Caco-2 (cell line): Measurements from ENCODE around the gene MSMB. TPM values are rescaled to one million over a fixed set of nuclear protein-coding genes. Genes with fewer than 3 reads are reported as not detected.

Experiments used
- BruUV-seq: library from RNA; stranded (reverse); fragments of 400-500 nt; replicated peaks from 2 replicates; lab custom pipeline; 2021; lab: Mats Ljungman, UMichigan
- CTCF ChIA-PET: fragments of 300-600 bp; sonication (Branson Sonifier 250); formaldehyde crosslinking; loops from one replicate; lab custom pipeline; 2022; ENCODE audit warnings: antibody characterized with exemption; lab: Charles Lee
- POLR2A ChIA-PET: fragments of 300-600 bp; sonication (Branson Sonifier 250); formaldehyde crosslinking; loops from one replicate; lab custom pipeline; 2022; ENCODE audit warnings: antibody characterized with exemption; lab: Charles Lee
- DNase-seq, 2 experiments: peaks; one replicate each; pipeline versions ENCODE4 v3.0.0 to v3.0.0-alpha.2; 2020 to 2022
- H3K27me3 ChIP-seq: replicated peaks from 2 replicates; pipeline ENCODE4 v1.6.0; 2011; ENCODE audit warnings: low read length; ENCODE audit not compliant: control insufficient read depth, insufficient read depth
- H3K36me3 ChIP-seq: 2 replicates; pipeline ENCODE4 v1.5.1; 2011; ENCODE audit warnings: low read length; ENCODE audit not compliant: control insufficient read depth, insufficient read depth
- H3K4me1 ChIP-seq: fragments of 250-450 bp; sonication (Bioruptor Pico); 2 replicates; pipeline ENCODE4 v1.5.1; 2020; ENCODE audit warnings: mild to moderate bottlenecking
- H3K4me3 ChIP-seq: 2 replicates; pipeline ENCODE4 v1.5.1; 2011; ENCODE audit warnings: low read depth, mild to moderate bottlenecking, control low read depth, low read length
- H3K9me3 ChIP-seq: fragments of 250-450 bp; sonication (Bioruptor Pico); 2 replicates; pipeline ENCODE4 v1.5.1; 2020; ENCODE audit warnings: mild to moderate bottlenecking, moderate library complexity
- H3K27ac Mint-ChIP-seq: one replicate; pipeline ENCODE4 v1.8.0; 2022; ENCODE audit warnings: mixed read lengths; ENCODE audit not compliant: unreplicated experiment
- H3K27me3 Mint-ChIP-seq: one replicate; pipeline ENCODE4 v1.8.0; 2022; ENCODE audit warnings: mixed read lengths; ENCODE audit not compliant: insufficient read depth, unreplicated experiment
- H3K36me3 Mint-ChIP-seq: one replicate; pipeline ENCODE4 v1.8.0; 2022; ENCODE audit warnings: mild to moderate bottlenecking, mixed read lengths; ENCODE audit not compliant: insufficient read depth, unreplicated experiment
- H3K4me1 Mint-ChIP-seq: one replicate; pipeline ENCODE4 v1.8.0; 2022; ENCODE audit warnings: low read depth, mixed read lengths; ENCODE audit not compliant: unreplicated experiment
- H3K4me3 Mint-ChIP-seq: one replicate; pipeline ENCODE4 v1.8.0; 2022; ENCODE audit warnings: mild to moderate bottlenecking, moderate library complexity, mixed read lengths; ENCODE audit not compliant: unreplicated experiment
- H3K9me3 Mint-ChIP-seq: one replicate; pipeline ENCODE4 v1.8.0; 2022; ENCODE audit warnings: mixed read lengths; ENCODE audit not compliant: unreplicated experiment
- CTCF ChIP-seq, 2 experiments: fragments of 200-600 bp in 1 of 2; IDR thresholded peaks; 1 replicate in 1 of 2; 2 replicates in 1 of 2; pipeline versions ENCODE4 v1.5.1 to v1.8.0; 2011 to 2022; ENCODE audit warnings: antibody characterized with exemption in 1 of 2, control low read depth in 1 of 2, inconsistent platforms in 1 of 2, low read depth in 1 of 2, low read length in 1 of 2, mild to moderate bottlenecking in 1 of 2, moderate library complexity in 1 of 2; ENCODE audit not compliant: insufficient read depth in 1 of 2, severe bottlenecking in 1 of 2, unreplicated experiment in 1 of 2
- intact Hi-C: fragments of 100-400 bp; cut with micrococcal nuclease; formaldehyde crosslinking; loops from one replicate; pipeline ENCODE4 v1.10.0; 2022; ENCODE audit not compliant: unreplicated experiment
- total RNA-seq: library from RNA; stranded (reverse); gene quantifications from 2 replicates; pipeline ENCODE4 v1.2.3, GENCODE V29; 2022

MSMB gene
- total RNA-seq, 1 experiment from 2014 or later, result 0.84 TPM

DNA sequence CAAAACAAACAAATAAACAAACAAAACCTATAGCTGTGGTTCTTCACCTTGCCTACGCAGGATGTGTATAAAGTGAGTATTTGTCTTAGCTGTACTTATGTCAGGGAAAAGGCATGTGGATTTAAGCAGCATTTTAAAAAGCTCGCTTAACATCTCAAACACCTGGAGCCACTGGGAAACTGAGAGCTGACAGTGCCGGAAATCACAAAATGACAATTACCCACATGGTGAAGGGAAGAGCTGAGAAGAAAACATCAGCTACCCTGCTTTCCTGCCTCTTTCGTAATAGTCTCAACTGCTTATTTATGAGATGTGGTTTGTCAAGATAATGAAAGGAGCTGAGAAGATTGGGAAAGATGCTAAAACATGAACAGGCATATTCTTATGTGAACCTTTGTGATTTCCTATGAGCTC lies 31.1 kb upstream of the MSMB start:
- no peaks in the 10 kb centered on the region for H3K36me3 ChIP-seq
- Mint-ChIP-seq H3K4me1 (peaks cover 6% of the 10 kb centered on the region), H3K27ac (no peak overlapping the region), H3K36me3 (no peaks in the 10 kb centered on the region), H3K9me3 (no peaks in the 10 kb centered on the region), H3K27me3 (no peaks in the 10 kb centered on the region), H3K4me3 (no peak overlapping the region)
- H3K4me1 ChIP-seq, result peaks cover 8% of the 10 kb centered on the region; the same call in 1 of the 2 replicates
- BruUV-seq, result no TSS peak
- no peaks in the 10 kb centered on the region for H3K27me3 ChIP-seq
- ChIA-PET POLR2A (no interaction called here), CTCF (interaction anchor here (0.7 to 1.0 kb wide), 2 partner anchors 25 to 45 kb away, joined by 3 to 5 read pairs; no protein-coding TSS in a partner anchor)
- no peaks in the 10 kb centered on the region for H3K9me3 ChIP-seq
- intact Hi-C loops, result loop anchor here (2.0 kb wide), 1 partner anchor 14 kb away; no protein-coding TSS in a partner anchor
- no peak overlapping the region for H3K4me3 ChIP-seq
- no peak for TF ChIP-seq CTCF (IDR thresholded peaks at IDR 0.05; ENCODE audit: insufficient read depth in 1 of 2, low read depth in 1 of 2, low read length in 1 of 2, severe bottlenecking in 1 of 2, unreplicated experiment in 1 of 2)
- no peak for DNase-seq

DNA sequence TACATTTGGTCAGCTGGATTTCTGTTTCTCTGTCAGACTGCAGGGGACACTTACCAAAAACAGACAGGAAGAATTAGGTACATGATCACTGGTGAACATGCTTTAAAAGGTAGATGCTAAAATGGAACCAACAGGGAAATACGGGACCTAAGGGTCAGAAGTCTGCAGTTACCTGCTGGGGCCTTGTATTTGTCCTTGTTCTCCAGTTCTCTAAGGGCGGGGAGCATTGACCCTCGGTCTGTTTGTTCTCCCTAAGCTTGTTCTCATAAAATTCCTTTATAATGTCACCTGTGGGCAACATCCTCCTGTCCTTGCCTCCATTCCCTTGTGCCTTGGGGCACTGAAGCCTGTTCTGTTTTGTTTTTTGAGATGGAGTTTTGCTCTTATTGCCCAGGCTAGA lies 29.8 kb upstream of the MSMB start:
- ChIA-PET CTCF (no interaction called here), POLR2A (no interaction called here)
- no peaks in the 10 kb centered on the region for H3K27me3 ChIP-seq
- H3K4me1 ChIP-seq, result peaks cover 8% of the 10 kb centered on the region; the same call in 1 of the 2 replicates
- H3K36me3 Mint-ChIP-seq, result no peaks in the 10 kb centered on the region
- H3K4me1 Mint-ChIP-seq, result peaks cover 6% of the 10 kb centered on the region
- H3K9me3 Mint-ChIP-seq, result no peaks in the 10 kb centered on the region
- H3K4me3 ChIP-seq, result no peak overlapping the region
- H3K27ac Mint-ChIP-seq, result no peak overlapping the region
- H3K36me3 ChIP-seq, result no peaks in the 10 kb centered on the region
- no peaks in the 10 kb centered on the region for H3K27me3 Mint-ChIP-seq
- peak in 1 of 2 experiments; percentile 27 for DNase-seq
- H3K9me3 ChIP-seq, result no peaks in the 10 kb centered on the region
- BruUV-seq, result no TSS peak
- intact Hi-C loops, result loop anchor here (2.0 kb wide), 1 partner anchor 15 kb away; no protein-coding TSS in a partner anchor
- no peak for TF ChIP-seq CTCF (IDR thresholded peaks at IDR 0.05; ENCODE audit: insufficient read depth in 1 of 2, low read depth in 1 of 2, low read length in 1 of 2, severe bottlenecking in 1 of 2, unreplicated experiment in 1 of 2)
- H3K4me3 Mint-ChIP-seq, result no peak overlapping the region

DNA sequence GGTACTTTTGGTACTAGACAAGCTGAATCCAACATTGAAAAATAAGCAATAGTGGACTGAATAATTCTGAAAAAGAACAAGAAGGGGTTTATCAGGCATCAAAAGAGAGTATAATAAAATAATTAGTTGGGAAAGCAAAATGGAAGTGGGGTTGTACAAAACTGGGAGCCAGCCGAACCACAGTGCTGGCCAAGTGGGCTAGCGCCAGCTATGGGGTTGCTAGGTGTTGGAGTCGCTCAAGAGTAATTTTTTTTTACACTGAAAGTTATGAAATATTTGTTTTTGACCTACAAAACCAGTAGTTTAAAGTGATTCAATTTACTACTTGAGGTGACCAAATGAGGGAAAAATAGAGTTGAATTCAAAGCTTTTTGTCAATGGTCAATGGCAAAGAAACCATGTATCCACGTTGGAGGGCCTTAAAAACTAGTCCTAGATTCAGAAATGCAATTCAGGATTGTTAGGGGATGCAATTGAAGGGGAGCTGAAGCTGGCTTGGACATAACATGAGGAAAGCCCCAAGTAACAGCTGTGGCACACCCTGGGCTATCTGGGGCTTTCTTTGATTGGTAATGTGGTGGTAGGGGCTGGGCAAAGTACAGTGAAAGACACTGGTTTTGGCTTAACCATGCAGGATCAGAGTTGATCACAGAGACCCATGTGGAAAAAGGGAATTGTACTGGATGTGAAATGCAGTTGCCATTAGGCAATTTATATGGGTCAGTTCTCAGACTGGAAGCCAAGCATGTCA lies 28.3 kb upstream of the MSMB start:
- ChIA-PET CTCF (no interaction called here), POLR2A (no interaction called here)
- intact Hi-C loops, result no loop called here
- H3K4me1 Mint-ChIP-seq, result peaks cover 6% of the 10 kb centered on the region
- no peak overlapping the region for H3K4me3 Mint-ChIP-seq
- peaks cover 8% of the 10 kb centered on the region; the same call in 1 of the 2 replicates for H3K4me1 ChIP-seq
- no peaks in the 10 kb centered on the region for H3K36me3 Mint-ChIP-seq
- no peak for DNase-seq
- no peaks in the 10 kb centered on the region for H3K27me3 Mint-ChIP-seq
- H3K27ac Mint-ChIP-seq, result no peak overlapping the region
- peaks cover 2% of the 10 kb centered on the region for H3K9me3 Mint-ChIP-seq
- no peak for TF ChIP-seq CTCF (IDR thresholded peaks at IDR 0.05; ENCODE audit: insufficient read depth in 1 of 2, low read depth in 1 of 2, low read length in 1 of 2, severe bottlenecking in 1 of 2, unreplicated experiment in 1 of 2)
- BruUV-seq, result no TSS peak
- no peaks in the 10 kb centered on the region for H3K36me3 ChIP-seq
- no peaks in the 10 kb centered on the region for H3K27me3 ChIP-seq
- H3K4me3 ChIP-seq, result no peak overlapping the region
- H3K9me3 ChIP-seq, result no peaks in the 10 kb centered on the region
